OCI-LY3 (cell line): ENCODE results near the gene CDH5.

Experiments used
- EZH2phosphoT487 ChIP-seq: fragments of 200-600 bp; shearing (Covaris generic); IDR thresholded peaks from 2 replicates; pipeline ENCODE4 v1.6.1; 2018; ENCODE audit warnings: antibody characterized with exemption, mixed run types, low read depth
- TF ChIP-seq, protein P1 (sequence below): fragments of 200-600, 300-600 bp; sonication (generic); IDR thresholded peaks from 2 replicates; pipeline ENCODE4 v1.5.1; 2014; ENCODE audit warnings: antibody characterized with exemption, low read length, low read depth

DNA sequence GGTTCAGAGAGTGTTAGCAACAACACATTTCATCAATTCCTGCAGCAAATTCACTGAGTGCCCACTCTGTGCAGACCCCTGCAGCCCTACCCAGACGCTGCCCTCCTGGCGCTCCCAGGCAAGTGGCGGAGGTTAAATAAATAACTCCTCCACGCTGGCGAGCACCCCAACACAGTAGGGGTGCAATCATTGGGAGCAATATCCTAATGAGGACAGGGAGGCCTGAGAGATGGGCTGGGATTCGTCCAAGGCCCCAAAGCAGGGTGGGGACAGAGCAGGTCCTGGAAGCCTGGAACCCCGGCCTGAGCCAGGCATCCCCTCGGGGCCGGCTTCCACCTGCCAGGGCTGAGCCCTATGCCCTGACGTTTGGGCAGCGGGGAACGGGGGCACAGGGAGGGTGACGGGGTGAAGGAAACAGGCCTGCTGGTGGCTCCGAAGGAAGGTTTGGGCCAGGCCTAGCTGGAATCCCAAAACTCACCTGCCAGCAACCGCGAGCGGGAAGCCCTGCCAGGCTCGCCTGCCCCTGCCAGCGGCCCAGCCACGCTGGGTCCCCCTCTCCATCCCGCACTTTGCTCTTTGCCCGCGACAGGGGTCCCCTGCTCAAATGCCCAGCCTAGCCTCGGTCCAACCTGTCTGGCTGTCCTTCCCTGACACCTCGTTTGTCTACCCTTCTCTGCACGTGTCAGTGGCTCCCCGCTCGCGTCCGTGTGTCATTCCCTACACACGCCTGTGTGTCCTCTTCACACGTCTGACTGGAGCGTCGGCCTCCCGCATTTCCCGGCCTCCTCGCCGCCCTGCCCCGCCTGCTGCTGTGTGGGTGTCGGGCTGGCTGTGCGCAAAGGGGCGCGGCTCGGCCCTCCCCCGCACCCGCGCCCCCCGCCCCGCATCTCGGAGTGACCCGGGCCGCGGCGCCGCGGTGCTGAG is 59.9 kb downstream of the CDH5 start:
- TF ChIP-seq, protein P1, sequence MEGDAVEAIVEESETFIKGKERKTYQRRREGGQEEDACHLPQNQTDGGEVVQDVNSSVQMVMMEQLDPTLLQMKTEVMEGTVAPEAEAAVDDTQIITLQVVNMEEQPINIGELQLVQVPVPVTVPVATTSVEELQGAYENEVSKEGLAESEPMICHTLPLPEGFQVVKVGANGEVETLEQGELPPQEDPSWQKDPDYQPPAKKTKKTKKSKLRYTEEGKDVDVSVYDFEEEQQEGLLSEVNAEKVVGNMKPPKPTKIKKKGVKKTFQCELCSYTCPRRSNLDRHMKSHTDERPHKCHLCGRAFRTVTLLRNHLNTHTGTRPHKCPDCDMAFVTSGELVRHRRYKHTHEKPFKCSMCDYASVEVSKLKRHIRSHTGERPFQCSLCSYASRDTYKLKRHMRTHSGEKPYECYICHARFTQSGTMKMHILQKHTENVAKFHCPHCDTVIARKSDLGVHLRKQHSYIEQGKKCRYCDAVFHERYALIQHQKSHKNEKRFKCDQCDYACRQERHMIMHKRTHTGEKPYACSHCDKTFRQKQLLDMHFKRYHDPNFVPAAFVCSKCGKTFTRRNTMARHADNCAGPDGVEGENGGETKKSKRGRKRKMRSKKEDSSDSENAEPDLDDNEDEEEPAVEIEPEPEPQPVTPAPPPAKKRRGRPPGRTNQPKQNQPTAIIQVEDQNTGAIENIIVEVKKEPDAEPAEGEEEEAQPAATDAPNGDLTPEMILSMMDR: no peak
- no peak for TF ChIP-seq EZH2phosphoT487
